Uterus (tissue), 2 donors: ENCODE measurements around the gene USP17L10.
"Not testable (repeated sequence)": the region's sequence is repeated elsewhere in the genome, so short reads cannot be mapped to it uniquely, and the experiment has no call there.

Source experiments
- CTCF ChIP-seq, 4 experiments: fragments of 200-600 bp in 2 of 4; fragments of 450-650 bp in 2 of 4; sonication (generic) in 2 of 4; IDR thresholded peaks; one replicate each; pipeline ENCODE4 v1.5.1; 2016 to 2019; ENCODE audit warnings: antibody characterized with exemption in 4 of 4, mild to moderate bottlenecking in 2 of 4, moderate library complexity in 1 of 4
- POLR2A ChIP-seq, 2 donors: fragments of 450-650 bp; IDR thresholded peaks; one replicate each; pipeline ENCODE4 v1.6.1; 2016; ENCODE audit warnings: antibody characterized with exemption in 2 of 2, mild to moderate bottlenecking in 1 of 2, moderate library complexity in 1 of 2

GRCh38 chr4:9238461-9238860 lies 28.0 kb downstream of the USP17L10 start:
- not testable (repeated sequence) for TF ChIP-seq CTCF, POLR2A (IDR thresholded peaks at IDR 0.05)
